IMR-90 (cell line): ENCODE measurements around the gene ARAP1. TPM values are rescaled to one million over a fixed set of nuclear protein-coding genes. Genes with fewer than 3 reads are reported as not detected.

ENCODE experiments used
- ATAC-seq: fragments of 200-7000 bp; cut with Tn5 transposase; 2 replicates; pipeline ENCODE4 v1.9.1; 2020; ENCODE audit warnings: low read depth, mild to moderate bottlenecking, moderate library complexity
- BruUV-seq: library from RNA; stranded (reverse); fragments of 400-500 nt; replicated peaks from 2 replicates; lab custom pipeline; 2021; lab: Mats Ljungman, UMichigan
- CTCF ChIA-PET: fragments of 300-600 bp; formaldehyde crosslinking; extraction: SDS; loops from one replicate; lab custom pipeline; 2021; ENCODE audit warnings: antibody characterized with exemption; lab: Yijun Ruan, JAX
- POLR2A ChIA-PET: fragments of 300-600 bp; sonication (Branson Sonifier 250); formaldehyde crosslinking; loops from one replicate; lab custom pipeline; 2022; ENCODE audit warnings: antibody characterized with exemption; ENCODE audit not compliant: unreplicated experiment; lab: Charles Lee
- DNase-seq: peaks from one replicate; pipeline ENCODE4 v3.0.0; 2013
- H2AFZ ChIP-seq: replicated peaks from 2 replicates; pipeline ENCODE3; 2013; ENCODE audit warnings: low read length, mild to moderate bottlenecking; ENCODE audit not compliant: poor library complexity
- H2AK5ac ChIP-seq: 2 replicates; pipeline ENCODE4 v1.6.1; 2013; ENCODE audit warnings: low read depth, low read length, inconsistent platforms
- H2AK9ac ChIP-seq: replicated peaks from 2 replicates; pipeline ENCODE3; 2013; ENCODE audit warnings: mild to moderate bottlenecking, low read depth, low read length, moderate library complexity; ENCODE audit not compliant: poor library complexity
- H2BK120ac ChIP-seq: 2 replicates; pipeline ENCODE4 v1.6.1; 2013; ENCODE audit warnings: low read depth, low read length, inconsistent platforms
- H2BK15ac ChIP-seq: 3 replicates; pipeline ENCODE4 v1.6.1; 2013; ENCODE audit warnings: low read depth, low read length, inconsistent platforms
- H2BK20ac ChIP-seq: 2 replicates; pipeline ENCODE4 v1.6.1; 2013; ENCODE audit warnings: low read depth, mild to moderate bottlenecking, inconsistent platforms, low read length, moderate library complexity
- H2BK5ac ChIP-seq: 2 replicates; pipeline ENCODE4 v1.6.1; 2013; ENCODE audit warnings: mild to moderate bottlenecking, low read depth, low read length, inconsistent platforms; ENCODE audit not compliant: poor library complexity, severe bottlenecking
- H3K14ac ChIP-seq: replicated peaks from 2 replicates; pipeline ENCODE4 v1.6.1; 2013; ENCODE audit warnings: low read depth, low read length, inconsistent platforms
- H3K18ac ChIP-seq: 2 replicates; pipeline ENCODE4 v1.6.1; 2013; ENCODE audit warnings: low read depth, low read length, control low read depth
- H3K23ac ChIP-seq: 2 replicates; pipeline ENCODE4 v1.6.1; 2013; ENCODE audit warnings: low read depth, low read length, inconsistent platforms
- H3K27ac ChIP-seq: 2 replicates; pipeline ENCODE4 v1.5.1; 2013; ENCODE audit warnings: mild to moderate bottlenecking, control low read depth, low read length; ENCODE audit not compliant: insufficient read depth
- H3K27me3 ChIP-seq: 2 replicates; pipeline ENCODE4 v1.6.1; 2013; ENCODE audit warnings: low read length; ENCODE audit not compliant: control insufficient read depth, insufficient read depth
- H3K36me3 ChIP-seq: 2 replicates; pipeline ENCODE4 v1.6.1; 2013; ENCODE audit warnings: low read length, mixed read lengths; ENCODE audit not compliant: control insufficient read depth, insufficient read depth
- H3K4ac ChIP-seq: 2 replicates; pipeline ENCODE4 v1.6.1; 2013; ENCODE audit warnings: low read depth, low read length, inconsistent platforms
- H3K4me1 ChIP-seq: 2 replicates; pipeline ENCODE4 v1.6.1; 2013; ENCODE audit warnings: low read length, mixed read lengths; ENCODE audit not compliant: control insufficient read depth, insufficient read depth
- H3K4me2 ChIP-seq: 2 replicates; pipeline ENCODE4 v1.6.1; 2013; ENCODE audit warnings: low read depth, mild to moderate bottlenecking, control low read depth, low read length, moderate library complexity
- H3K4me3 ChIP-seq: 2 replicates; pipeline ENCODE4 v1.5.1; 2013; ENCODE audit warnings: low read depth, mild to moderate bottlenecking, control low read depth, low read length, moderate library complexity; ENCODE audit not compliant: insufficient read depth
- H3K56ac ChIP-seq: 2 replicates; pipeline ENCODE4 v1.6.1; 2013; ENCODE audit warnings: low read length, inconsistent platforms; ENCODE audit not compliant: insufficient read depth; ENCODE audit errors: extremely low read depth
- H3K79me1 ChIP-seq, 2 experiments: 2 replicates each; pipeline ENCODE4 v1.6.1; 2013; ENCODE audit warnings: low read length in 2 of 2, inconsistent platforms in 1 of 2, low read depth in 1 of 2
- H3K9ac ChIP-seq: 2 replicates; pipeline ENCODE4 v1.6.1; 2013; ENCODE audit warnings: low read depth, low read length, control low read depth
- H3K9me1 ChIP-seq: 2 replicates; pipeline ENCODE4 v1.6.1; 2013; ENCODE audit warnings: low read length, inconsistent platforms; ENCODE audit not compliant: insufficient read depth
- H3K9me3 ChIP-seq: 2 replicates; pipeline ENCODE4 v1.6.1; 2013; ENCODE audit warnings: low read length; ENCODE audit not compliant: control insufficient read depth, insufficient read depth
- H4K20me1 ChIP-seq: 2 replicates; pipeline ENCODE4 v1.6.1; 2013; ENCODE audit warnings: low read length, inconsistent platforms; ENCODE audit not compliant: insufficient read depth
- H4K5ac ChIP-seq: 2 replicates; pipeline ENCODE4 v1.6.1; 2013; ENCODE audit warnings: mild to moderate bottlenecking, low read depth, low read length, control low read depth
- H4K8ac ChIP-seq, 2 experiments: 2 replicates each; pipeline ENCODE4 v1.6.1; 2013; ENCODE audit warnings: low read depth in 2 of 2, low read length in 2 of 2, control low read depth in 1 of 2, inconsistent platforms in 1 of 2
- H4K91ac ChIP-seq: 2 replicates; pipeline ENCODE4 v1.6.1; 2013; ENCODE audit warnings: low read depth, low read length, inconsistent platforms; ENCODE audit not compliant: insufficient read depth
- BHLHE40 ChIP-seq: fragments of 150-350 bp; IDR thresholded peaks from 2 replicates; pipeline ENCODE4 v1.6.1; 2016; ENCODE audit warnings: mild to moderate bottlenecking, low read depth, low read length
- CEBPB ChIP-seq: IDR thresholded peaks from 2 replicates; pipeline ENCODE4 v1.6.1; 2012; ENCODE audit warnings: low read depth, low read length, improper control_type of control experiment
- FOS ChIP-seq: fragments of 150-350 bp; IDR thresholded peaks from 2 replicates; pipeline ENCODE4 v1.6.1; 2016; ENCODE audit warnings: low read depth, low read length
- MXI1 ChIP-seq: IDR thresholded peaks from 2 replicates; pipeline ENCODE4 v1.6.1; 2012; ENCODE audit warnings: low read depth, mild to moderate bottlenecking, low read length, moderate library complexity, borderline replicate concordance
- NFE2L2 ChIP-seq: fragments of 150-350 bp; IDR thresholded peaks from 2 replicates; pipeline ENCODE4 v1.6.1; 2016; ENCODE audit warnings: low read depth, mild to moderate bottlenecking, low read length
- RCOR1 ChIP-seq: IDR thresholded peaks from 2 replicates; pipeline ENCODE4 v1.6.1; 2012; ENCODE audit warnings: mild to moderate bottlenecking, low read length, improper control_type of control experiment; ENCODE audit not compliant: insufficient replicate concordance
- RFX5 ChIP-seq: IDR thresholded peaks from 2 replicates; pipeline ENCODE4 v1.8.0; 2012; ENCODE audit warnings: low read depth, mild to moderate bottlenecking, low read length, moderate library complexity
- SMC3 ChIP-seq: fragments of 150-350 bp; IDR thresholded peaks from 2 replicates; pipeline ENCODE4 v1.6.1; 2016; ENCODE audit warnings: low read depth, mild to moderate bottlenecking, antibody characterized with exemption, low read length, moderate library complexity
- WGBS, 2 experiments: methylation state at CpG; one replicate each; pipeline versions ENCODE4 v1.1.5 to v1.1.7; 2013; ENCODE audit warnings: missing lambda C conversion rate in 2 of 2; ENCODE audit not compliant: insufficient read length in 1 of 2; ENCODE audit errors: extremely low coverage in 2 of 2; 5-methylcytosine and 5-hydroxymethylcytosine counted together
- dilution Hi-C: fragments of 300-500 bp; cut with HindIII; formaldehyde crosslinking; loops from one replicate; pipeline ENCODE4 v1.14.3; 2018; ENCODE audit warnings: low sequenced_read_pairs; ENCODE audit not compliant: unreplicated experiment
- in situ Hi-C: fragments of 300-500 bp; cut with MboI; formaldehyde crosslinking; loops from 3 replicates; pipeline ENCODE4 v1.14.3; 2019; ENCODE audit warnings: low sequenced_read_pairs, inconsistent platforms, mixed read lengths
- intact Hi-C: fragments of 100-400 bp; cut with micrococcal nuclease; formaldehyde crosslinking; loops from 2 replicates; pipeline ENCODE4 v1.10.0; 2022
- polyA plus RNA-seq, 3 experiments: library from polyadenylated mRNA; depleted of rRNA; stranded (reverse); fragments of >200 nt; gene quantifications; 2 replicates each; pipeline ENCODE4 v1.2.3, GENCODE V29; 2012; ENCODE audit warnings: low replicate concordance in 1 of 3
- total RNA-seq: library from RNA; depleted of rRNA; stranded (reverse); fragments of >200 nt; gene quantifications from 2 replicates; pipeline ENCODE4 v1.2.3, GENCODE V29; 2012
- TF ChIP-seq, protein P1 (sequence below): fragments of 150-350 bp; IDR thresholded peaks from 2 replicates; pipeline ENCODE4 v1.6.1; 2016; ENCODE audit warnings: low read depth, mild to moderate bottlenecking, low read length, moderate library complexity, borderline replicate concordance
- TF ChIP-seq, protein P2 (sequence below): conservative IDR thresholded peaks from 2 replicates; pipeline ENCODE4 v1.5.1; 2012; ENCODE audit warnings: mild to moderate bottlenecking, low read depth, low read length, improper control_type of control experiment

The ARAP1 gene
- total and polyA plus RNA-seq, 2 of the 4 experiments (the other 2 are of a cell fraction) = 37.6 to 63.1 TPM

DNA sequence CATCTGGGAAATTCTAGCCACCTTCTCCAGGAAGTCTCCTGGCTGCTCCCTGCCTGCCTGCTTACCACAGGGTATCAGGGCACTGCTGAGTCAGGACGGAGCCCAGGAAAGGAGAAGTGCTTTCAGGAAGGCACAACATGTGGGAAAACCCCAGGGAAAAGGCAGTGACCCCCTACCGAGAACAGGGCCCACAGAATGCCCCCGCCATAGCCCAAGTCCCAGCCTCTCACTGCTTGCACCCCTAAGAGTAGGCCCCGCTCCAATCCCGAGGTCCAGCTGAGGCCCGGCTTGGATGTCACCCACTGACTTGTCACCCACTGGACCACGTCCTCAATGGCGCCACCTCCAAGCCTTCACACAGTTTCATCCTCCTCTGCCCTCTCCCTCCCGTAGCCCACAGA lies 34.1 kb downstream of the ARAP1 start:
- Histone ChIP-seq H4K8ac (no peak overlapping the region), H3K36me3 (peaks cover 16% of the 10 kb centered on the region), H3K4me1 (peaks cover 27% of the 10 kb centered on the region), H3K9me1 (peaks cover 27% of the 10 kb centered on the region), H3K79me1 (peaks cover 38 to 94% of the 10 kb centered on the region in 2 experiments), H3K56ac (no peak overlapping the region), H2AFZ (no peak overlapping the region), H4K5ac (no peak overlapping the region), H2AK9ac (no peak overlapping the region), H3K14ac (no peak overlapping the region), H2AK5ac (no peak overlapping the region), H3K27ac (no peak overlapping the region), H4K20me1 (peaks cover 76% of the 10 kb centered on the region), H3K23ac (no peak overlapping the region), H2BK15ac (no peak overlapping the region), H3K4me3 (no peak overlapping the region), H4K91ac (no peak overlapping the region), H2BK120ac (no peak overlapping the region), H3K4me2 (no peak overlapping the region), H3K9me3 (no peaks in the 10 kb centered on the region), H3K4ac (no peak overlapping the region), H2BK20ac (no peak overlapping the region), H2BK5ac (no peak overlapping the region), H3K9ac (no peak overlapping the region), H3K27me3 (no peaks in the 10 kb centered on the region), H3K18ac (no peak overlapping the region)
- intact Hi-C loops = no loop called here
- ATAC-seq (no peak), DNase-seq (no peak)
- dilution Hi-C loops = no loop called here
- in situ Hi-C loops = no loop called here
- 100% methylated on average over 3 of the region's 9 CpGs; no CpG with 5 or more reads in 1 of the 2 experiments for WGBS, 2 experiments
- ChIA-PET CTCF (no interaction called here), POLR2A (no interaction called here)
- BruUV-seq = no TSS peak
- TF ChIP-seq FOS (no peak), RCOR1 (no peak), RFX5 (no peak), CEBPB (no peak), SMC3 (no peak), BHLHE40 (no peak), NFE2L2 (no peak), MXI1 (no peak)
- TF ChIP-seq, protein P1, sequence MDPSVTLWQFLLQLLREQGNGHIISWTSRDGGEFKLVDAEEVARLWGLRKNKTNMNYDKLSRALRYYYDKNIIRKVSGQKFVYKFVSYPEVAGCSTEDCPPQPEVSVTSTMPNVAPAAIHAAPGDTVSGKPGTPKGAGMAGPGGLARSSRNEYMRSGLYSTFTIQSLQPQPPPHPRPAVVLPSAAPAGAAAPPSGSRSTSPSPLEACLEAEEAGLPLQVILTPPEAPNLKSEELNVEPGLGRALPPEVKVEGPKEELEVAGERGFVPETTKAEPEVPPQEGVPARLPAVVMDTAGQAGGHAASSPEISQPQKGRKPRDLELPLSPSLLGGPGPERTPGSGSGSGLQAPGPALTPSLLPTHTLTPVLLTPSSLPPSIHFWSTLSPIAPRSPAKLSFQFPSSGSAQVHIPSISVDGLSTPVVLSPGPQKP = no peak
- TF ChIP-seq, protein P2, sequence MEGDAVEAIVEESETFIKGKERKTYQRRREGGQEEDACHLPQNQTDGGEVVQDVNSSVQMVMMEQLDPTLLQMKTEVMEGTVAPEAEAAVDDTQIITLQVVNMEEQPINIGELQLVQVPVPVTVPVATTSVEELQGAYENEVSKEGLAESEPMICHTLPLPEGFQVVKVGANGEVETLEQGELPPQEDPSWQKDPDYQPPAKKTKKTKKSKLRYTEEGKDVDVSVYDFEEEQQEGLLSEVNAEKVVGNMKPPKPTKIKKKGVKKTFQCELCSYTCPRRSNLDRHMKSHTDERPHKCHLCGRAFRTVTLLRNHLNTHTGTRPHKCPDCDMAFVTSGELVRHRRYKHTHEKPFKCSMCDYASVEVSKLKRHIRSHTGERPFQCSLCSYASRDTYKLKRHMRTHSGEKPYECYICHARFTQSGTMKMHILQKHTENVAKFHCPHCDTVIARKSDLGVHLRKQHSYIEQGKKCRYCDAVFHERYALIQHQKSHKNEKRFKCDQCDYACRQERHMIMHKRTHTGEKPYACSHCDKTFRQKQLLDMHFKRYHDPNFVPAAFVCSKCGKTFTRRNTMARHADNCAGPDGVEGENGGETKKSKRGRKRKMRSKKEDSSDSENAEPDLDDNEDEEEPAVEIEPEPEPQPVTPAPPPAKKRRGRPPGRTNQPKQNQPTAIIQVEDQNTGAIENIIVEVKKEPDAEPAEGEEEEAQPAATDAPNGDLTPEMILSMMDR = no peak
